ENCODE results near the gene GNAZ. TPM values are rescaled to one million over a fixed set of nuclear protein-coding genes. Genes with fewer than 3 reads are reported as not detected.

Gene GNAZ
- total and polyA plus RNA-seq, 2 of the 8 experiments (the other 6 are each of a cell fraction or from before 2014, with no cell fraction given), result 6.6 to 9.6 TPM

DNA sequence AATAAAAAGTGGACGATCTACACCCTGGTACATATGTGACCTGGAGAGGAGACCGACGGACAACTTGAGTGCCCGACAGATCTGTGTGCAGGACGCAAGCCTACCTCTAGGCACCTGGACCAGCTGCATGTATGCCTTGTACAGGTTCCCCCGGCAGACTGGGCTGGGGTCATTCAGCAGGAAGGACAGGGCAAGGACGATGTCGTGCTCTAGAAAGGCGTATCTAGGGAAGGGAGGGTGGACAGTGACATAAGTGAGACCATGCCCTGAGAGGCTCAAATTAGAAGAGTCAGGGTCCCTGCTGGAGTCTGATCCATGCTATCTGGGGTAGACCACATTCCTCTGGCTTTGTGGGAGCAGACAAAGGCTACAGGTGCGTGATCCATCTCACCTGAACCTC is 63.6 kb downstream of the GNAZ start (continued):
- TF ChIP-seq RXRA (IDR thresholded peaks at IDR 0.05; ENCODE audit: insufficient read depth, low read depth, low read length), result no peak
- TF ChIP-seq, protein P1, sequence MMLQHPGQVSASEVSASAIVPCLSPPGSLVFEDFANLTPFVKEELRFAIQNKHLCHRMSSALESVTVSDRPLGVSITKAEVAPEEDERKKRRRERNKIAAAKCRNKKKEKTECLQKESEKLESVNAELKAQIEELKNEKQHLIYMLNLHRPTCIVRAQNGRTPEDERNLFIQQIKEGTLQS (IDR thresholded peaks at IDR 0.05; ENCODE audit: insufficient read depth, low read depth, low read length), result no peak
- TF ChIP-seq, protein P2, sequence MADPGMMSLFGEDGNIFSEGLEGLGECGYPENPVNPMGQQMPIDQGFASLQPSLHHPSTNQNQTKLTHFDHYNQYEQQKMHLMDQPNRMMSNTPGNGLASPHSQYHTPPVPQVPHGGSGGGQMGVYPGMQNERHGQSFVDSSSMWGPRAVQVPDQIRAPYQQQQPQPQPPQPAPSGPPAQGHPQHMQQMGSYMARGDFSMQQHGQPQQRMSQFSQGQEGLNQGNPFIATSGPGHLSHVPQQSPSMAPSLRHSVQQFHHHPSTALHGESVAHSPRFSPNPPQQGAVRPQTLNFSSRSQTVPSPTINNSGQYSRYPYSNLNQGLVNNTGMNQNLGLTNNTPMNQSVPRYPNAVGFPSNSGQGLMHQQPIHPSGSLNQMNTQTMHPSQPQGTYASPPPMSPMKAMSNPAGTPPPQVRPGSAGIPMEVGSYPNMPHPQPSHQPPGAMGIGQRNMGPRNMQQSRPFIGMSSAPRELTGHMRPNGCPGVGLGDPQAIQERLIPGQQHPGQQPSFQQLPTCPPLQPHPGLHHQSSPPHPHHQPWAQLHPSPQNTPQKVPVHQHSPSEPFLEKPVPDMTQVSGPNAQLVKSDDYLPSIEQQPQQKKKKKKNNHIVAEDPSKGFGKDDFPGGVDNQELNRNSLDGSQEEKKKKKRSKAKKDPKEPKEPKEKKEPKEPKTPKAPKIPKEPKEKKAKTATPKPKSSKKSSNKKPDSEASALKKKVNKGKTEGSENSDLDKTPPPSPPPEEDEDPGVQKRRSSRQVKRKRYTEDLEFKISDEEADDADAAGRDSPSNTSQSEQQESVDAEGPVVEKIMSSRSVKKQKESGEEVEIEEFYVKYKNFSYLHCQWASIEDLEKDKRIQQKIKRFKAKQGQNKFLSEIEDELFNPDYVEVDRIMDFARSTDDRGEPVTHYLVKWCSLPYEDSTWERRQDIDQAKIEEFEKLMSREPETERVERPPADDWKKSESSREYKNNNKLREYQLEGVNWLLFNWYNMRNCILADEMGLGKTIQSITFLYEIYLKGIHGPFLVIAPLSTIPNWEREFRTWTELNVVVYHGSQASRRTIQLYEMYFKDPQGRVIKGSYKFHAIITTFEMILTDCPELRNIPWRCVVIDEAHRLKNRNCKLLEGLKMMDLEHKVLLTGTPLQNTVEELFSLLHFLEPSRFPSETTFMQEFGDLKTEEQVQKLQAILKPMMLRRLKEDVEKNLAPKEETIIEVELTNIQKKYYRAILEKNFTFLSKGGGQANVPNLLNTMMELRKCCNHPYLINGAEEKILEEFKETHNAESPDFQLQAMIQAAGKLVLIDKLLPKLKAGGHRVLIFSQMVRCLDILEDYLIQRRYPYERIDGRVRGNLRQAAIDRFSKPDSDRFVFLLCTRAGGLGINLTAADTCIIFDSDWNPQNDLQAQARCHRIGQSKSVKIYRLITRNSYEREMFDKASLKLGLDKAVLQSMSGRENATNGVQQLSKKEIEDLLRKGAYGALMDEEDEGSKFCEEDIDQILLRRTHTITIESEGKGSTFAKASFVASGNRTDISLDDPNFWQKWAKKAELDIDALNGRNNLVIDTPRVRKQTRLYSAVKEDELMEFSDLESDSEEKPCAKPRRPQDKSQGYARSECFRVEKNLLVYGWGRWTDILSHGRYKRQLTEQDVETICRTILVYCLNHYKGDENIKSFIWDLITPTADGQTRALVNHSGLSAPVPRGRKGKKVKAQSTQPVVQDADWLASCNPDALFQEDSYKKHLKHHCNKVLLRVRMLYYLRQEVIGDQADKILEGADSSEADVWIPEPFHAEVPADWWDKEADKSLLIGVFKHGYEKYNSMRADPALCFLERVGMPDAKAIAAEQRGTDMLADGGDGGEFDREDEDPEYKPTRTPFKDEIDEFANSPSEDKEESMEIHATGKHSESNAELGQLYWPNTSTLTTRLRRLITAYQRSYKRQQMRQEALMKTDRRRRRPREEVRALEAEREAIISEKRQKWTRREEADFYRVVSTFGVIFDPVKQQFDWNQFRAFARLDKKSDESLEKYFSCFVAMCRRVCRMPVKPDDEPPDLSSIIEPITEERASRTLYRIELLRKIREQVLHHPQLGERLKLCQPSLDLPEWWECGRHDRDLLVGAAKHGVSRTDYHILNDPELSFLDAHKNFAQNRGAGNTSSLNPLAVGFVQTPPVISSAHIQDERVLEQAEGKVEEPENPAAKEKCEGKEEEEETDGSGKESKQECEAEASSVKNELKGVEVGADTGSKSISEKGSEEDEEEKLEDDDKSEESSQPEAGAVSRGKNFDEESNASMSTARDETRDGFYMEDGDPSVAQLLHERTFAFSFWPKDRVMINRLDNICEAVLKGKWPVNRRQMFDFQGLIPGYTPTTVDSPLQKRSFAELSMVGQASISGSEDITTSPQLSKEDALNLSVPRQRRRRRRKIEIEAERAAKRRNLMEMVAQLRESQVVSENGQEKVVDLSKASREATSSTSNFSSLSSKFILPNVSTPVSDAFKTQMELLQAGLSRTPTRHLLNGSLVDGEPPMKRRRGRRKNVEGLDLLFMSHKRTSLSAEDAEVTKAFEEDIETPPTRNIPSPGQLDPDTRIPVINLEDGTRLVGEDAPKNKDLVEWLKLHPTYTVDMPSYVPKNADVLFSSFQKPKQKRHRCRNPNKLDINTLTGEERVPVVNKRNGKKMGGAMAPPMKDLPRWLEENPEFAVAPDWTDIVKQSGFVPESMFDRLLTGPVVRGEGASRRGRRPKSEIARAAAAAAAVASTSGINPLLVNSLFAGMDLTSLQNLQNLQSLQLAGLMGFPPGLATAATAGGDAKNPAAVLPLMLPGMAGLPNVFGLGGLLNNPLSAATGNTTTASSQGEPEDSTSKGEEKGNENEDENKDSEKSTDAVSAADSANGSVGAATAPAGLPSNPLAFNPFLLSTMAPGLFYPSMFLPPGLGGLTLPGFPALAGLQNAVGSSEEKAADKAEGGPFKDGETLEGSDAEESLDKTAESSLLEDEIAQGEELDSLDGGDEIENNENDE (IDR thresholded peaks at IDR 0.05; ENCODE audit: insufficient replicate concordance, low read length), result no peak
- TF ChIP-seq, protein P3, sequence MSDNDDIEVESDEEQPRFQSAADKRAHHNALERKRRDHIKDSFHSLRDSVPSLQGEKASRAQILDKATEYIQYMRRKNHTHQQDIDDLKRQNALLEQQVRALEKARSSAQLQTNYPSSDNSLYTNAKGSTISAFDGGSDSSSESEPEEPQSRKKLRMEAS (IDR thresholded peaks at IDR 0.05), result no peak
- no peak for TF ChIP-seq EP300 (IDR thresholded peaks at IDR 0.05; ENCODE audit: borderline replicate concordance in 1 of 2, low read depth in 2 of 2, low read length in 2 of 2)
